LNCAP (cell line): Measurements from ENCODE around the gene PRDM1.

ENCODE experiments used
- CTCF ChIP-seq: fragments of 450-650 bp; IDR thresholded peaks from 2 replicates; pipeline ENCODE4 v1.5.1; 2017; ENCODE audit warnings: mild to moderate bottlenecking

PRDM1 gene

GRCh38 chr6:106081715-106082114 lies 4.4 kb upstream of the PRDM1 start:
- no peak for TF ChIP-seq CTCF

- TF ChIP-seq CTCF, result no peak
Measured at GRCh38 chr6:106082735-106083398, 3.3 kb upstream of the PRDM1 start.

- TF ChIP-seq CTCF, result no peak
Measured at GRCh38 chr6:106083618-106084017, 2.5 kb upstream of the PRDM1 start.

- TF ChIP-seq CTCF, result peak; percentile 21; the same call in 1 of the 2 replicates
Measured at GRCh38 chr6:106084106-106084988, 1.8 kb upstream of the PRDM1 start.

GRCh38 chr6:106084989-106085691 lies 996 bp upstream of the PRDM1 start:
- TF ChIP-seq CTCF, result no peak

- TF ChIP-seq CTCF, result no peak
Measured at GRCh38 chr6:106085692-106085983, 498 bp upstream of the PRDM1 start.

GRCh38 chr6:106086814-106087175 lies 659 bp downstream of the PRDM1 start:
- no peak for TF ChIP-seq CTCF
